NT2/D1 (cell line): ENCODE results near the gene STRBP.

ENCODE experiments used
- SUZ12 ChIP-seq: IDR thresholded peaks from 2 replicates; pipeline ENCODE4 v1.6.1; 2011; ENCODE audit not compliant: insufficient read length, insufficient read depth; ENCODE audit errors: extremely low read depth
- YY1 ChIP-seq: IDR thresholded peaks from 2 replicates; pipeline ENCODE4 v1.6.1; 2011; ENCODE audit not compliant: insufficient read length, insufficient read depth

DNA sequence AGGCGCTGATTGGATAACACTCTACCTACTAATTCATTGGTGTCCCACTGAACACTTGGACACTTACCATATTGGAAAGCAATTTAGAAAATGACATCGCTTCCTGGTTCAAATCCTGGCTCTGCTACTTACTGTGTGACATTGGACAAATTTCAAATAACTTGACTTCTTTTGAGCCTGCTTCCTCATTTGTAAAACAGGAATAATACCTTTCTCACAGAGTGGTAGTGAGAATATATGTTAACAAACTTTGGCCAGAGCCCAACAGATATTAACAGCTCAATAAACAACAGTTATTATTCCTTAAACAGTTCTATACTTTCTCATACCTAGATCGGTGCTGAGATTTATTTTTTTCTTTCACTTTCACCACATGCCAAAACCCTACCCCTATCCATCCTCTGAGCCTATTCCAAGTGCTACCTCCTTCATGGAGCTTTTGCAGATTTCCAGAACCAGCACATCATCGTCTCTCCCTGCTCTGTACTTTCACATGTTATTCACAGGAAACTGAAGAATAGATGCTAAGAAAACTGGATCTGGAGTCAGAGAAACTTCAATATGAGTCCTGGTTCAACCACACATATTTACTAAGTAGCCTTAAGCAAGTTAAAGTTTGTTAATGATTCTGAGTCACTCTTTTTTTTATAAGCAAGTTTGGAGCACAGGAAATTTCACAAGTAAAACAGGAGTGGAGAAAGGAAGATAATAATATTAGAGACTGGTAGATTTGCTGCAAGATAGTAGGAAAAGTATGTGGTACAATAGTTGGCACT is 92.3 kb downstream of the STRBP start:
- TF ChIP-seq SUZ12 = no peak
- TF ChIP-seq YY1 = no peak
